ENCODE results near the gene ZBED2.
"Not testable (repeated sequence)": the region's sequence is repeated elsewhere in the genome, so short reads cannot be mapped to it uniquely, and the experiment has no call there.

ZBED2 gene

DNA sequence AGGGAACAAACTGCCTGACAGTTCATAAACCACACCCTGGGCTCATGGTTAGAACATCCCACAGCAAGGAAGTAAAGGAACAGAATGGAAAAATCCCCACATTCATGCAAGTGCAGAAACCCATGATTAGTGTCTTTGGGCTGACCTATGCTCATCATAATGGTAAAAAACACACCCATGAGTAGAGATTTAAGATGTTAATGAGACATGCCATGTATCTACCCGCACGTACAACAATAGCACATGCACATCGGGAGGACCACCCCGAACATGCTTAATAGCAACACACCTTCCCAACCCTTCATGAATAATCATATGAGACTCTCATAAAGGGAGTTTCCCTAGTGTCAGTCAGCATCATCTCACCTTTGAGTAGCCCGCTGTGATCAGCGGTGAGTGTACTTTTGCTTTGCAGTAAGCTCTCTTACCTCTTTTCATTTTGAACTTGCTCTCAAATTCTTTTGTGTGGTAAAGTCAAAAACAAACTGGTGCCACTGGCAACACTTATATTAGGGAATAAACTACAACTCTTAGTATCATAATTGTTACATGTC, 23.2 kb downstream of the ZBED2 start:
- no peak for DNase-seq (ENCODE audit: low read depth)

DNA sequence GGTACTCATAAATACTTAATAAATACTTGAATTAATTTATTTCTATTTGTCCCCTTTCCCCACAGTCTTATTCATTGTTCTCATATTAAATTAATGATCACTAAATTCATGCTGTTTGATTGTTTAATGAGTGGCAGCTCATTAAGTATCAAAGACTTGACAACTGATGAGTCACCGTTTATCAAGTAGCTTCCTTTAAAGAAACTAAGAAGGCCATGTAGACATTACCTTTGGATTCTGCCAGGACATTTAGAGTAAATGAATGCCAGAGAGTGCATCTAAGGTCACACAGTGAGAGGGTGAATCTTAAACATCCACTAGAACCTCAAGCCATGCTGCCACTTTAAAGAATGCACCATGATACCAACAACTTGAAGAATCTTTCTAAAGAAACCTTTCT, 23.9 kb downstream of the ZBED2 start:
- no peak for DNase-seq (ENCODE audit: low read depth)

- DNase-seq (ENCODE audit: low read depth) = no peak
Measured at GRCh38 chr3:111570404-111571030, 24.6 kb downstream of the ZBED2 start.

DNA sequence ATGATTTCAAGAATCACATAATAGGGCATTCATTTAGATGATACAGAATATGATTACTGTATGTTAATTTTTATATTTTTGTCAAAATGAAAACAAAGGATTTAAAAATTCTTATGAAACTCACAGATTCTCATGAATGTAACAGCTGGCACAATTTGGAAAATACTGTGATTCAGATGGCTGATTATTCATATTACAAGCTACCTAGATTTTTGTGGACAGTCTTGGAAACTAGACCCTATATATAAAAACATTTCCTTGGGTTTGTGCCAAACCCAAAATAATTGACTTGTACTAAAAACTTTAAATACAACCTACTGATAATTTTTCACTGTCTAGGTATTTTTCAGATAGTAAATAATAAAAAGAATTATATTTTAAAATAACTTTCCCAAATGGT, 26.2 kb downstream of the ZBED2 start:
- DNase-seq (ENCODE audit: low read depth) = no peak

DNA sequence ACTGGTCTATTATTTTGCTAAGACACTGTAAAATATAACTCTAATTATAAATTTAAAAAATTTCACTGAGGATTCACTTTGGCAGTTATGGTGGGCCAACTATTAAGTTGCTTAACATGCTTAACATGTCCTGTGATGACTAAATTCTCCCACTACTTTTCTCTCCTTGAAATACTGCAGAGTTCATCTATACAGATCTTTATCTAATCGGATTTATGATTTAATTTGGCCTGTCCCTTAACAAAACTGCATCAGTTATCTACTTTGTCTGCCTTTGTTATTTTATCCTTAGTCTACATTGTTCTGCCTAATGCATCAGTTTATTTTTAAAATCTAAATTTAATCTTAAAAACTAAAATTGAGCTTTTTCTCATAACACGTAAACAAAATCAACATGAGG, 26.8 kb downstream of the ZBED2 start:
- no peak for DNase-seq (ENCODE audit: low read depth)

DNA sequence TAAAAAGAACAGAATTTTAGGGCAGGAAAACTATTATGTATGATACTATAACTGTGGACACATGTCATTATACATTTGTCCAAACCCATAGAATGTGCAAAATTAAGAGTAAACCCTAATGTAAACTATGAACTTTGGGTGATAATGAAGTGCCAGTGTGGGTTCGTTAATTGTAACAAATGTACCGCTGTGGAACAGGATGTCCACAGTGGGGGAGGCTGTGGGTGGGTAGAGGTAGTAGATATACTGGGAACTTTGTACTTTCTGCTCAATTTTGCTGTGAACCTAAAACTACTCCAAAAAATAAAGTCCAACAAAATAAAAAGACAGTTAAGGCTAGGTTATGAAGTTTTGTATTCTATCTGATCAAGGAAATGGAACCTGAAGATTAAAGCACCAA, 28.3 kb downstream of the ZBED2 start:
- no peak for DNase-seq (ENCODE audit: low read depth)

DNA sequence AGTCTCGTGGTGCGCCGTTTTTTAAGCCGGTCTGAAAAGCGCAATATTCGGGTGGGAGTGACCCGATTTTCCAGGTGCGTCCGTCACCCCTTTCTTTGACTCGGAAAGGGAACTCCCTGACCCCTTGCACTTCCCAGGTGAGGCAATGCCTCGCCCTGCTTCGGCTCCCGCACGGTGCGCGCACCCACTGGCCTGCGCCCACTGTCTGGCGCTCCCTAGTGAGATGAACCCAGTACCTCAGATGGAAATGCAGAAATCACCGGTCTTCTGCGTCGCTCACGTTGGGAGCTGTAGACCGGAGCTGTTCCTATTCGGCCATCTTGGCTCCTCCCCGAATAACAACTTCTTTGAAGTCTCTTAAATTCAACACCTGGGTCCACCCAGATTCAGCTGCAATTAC, 33.2 kb downstream of the ZBED2 start:
- DNase-seq (ENCODE audit: low read depth) = not testable (repeated sequence)

DNA sequence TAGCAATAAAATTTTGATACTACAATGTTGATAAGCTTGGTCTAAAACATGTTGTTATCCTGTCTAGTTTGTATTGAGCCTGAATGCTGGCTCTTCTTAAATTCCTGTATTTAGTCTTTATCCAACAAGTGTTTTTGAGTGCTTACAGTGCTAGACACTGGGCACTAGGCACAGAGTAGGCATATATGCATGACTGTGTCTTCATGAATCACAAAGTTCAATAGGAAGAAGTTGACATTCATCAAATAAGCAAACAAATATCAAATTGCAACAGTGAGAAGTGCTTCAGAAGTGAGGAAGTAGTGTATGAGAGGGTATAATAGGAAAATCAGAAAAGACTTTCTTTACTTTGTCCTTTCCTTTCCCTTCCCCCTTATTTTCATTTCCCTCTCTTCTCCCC, 46.4 kb downstream of the ZBED2 start:
- no peak for DNase-seq (ENCODE audit: low read depth)

GRCh38 chr3:111548092-111548491, 47.1 kb downstream of the ZBED2 start:
- no peak for DNase-seq (ENCODE audit: low read depth)

DNA sequence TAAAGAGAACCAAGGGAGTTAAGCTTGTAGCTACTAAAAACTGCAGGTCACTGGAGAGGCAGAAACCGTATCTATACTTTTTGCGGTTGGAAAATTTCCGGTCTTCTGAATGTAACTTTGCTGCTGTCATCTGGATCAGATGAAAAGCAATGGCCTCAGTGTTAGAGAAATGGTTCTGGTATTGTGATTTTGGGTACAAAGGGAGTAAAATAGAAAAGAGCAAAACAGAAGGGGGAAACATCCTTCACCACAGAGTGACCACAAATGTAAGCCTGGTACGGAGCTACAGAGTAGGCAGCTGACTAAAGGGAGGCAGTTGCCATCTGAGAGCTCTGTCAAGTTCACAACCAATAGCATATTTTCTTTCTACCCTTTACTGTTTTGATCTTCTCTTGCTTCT, 47.5 kb downstream of the ZBED2 start:
- DNase-seq (ENCODE audit: low read depth) = no peak

- DNase-seq (ENCODE audit: low read depth) = no peak
Measured at GRCh38 chr3:111545349-111545748, 49.8 kb downstream of the ZBED2 start.
